SK-N-SH (cell line): ENCODE measurements around the gene MIDN. TPM values are rescaled to one million over a fixed set of nuclear protein-coding genes. Genes with fewer than 3 reads are reported as not detected.

Experiments
- CTCF ChIA-PET: fragments of 300-600, 350-600 bp; formaldehyde crosslinking; extraction: SDS; loops from one replicate; lab custom pipeline; 2021; lab: Yijun Ruan, JAX
- POLR2A ChIA-PET: fragments of 350-600 bp; sonication (Branson Sonifier 250); formaldehyde crosslinking; extraction: SDS; loops from one replicate; lab custom pipeline; 2020; ENCODE audit warnings: antibody characterized with exemption, inconsistent platforms; lab: Yijun Ruan, JAX
- DNase-seq: peaks from one replicate; pipeline ENCODE4 v3.0.0; 2012
- H2AFZ ChIP-seq: fragments of 200-600 bp; sonication (generic); 2 replicates; pipeline ENCODE4 v1.8.1; 2016; ENCODE audit warnings: antibody characterized with exemption, mild to moderate bottlenecking, low read depth
- H3F3A ChIP-seq: fragments of 200-600 bp; sonication (generic); replicated peaks from 2 replicates; pipeline ENCODE3; 2016; ENCODE audit warnings: antibody characterized with exemption, mild to moderate bottlenecking; ENCODE audit not compliant: insufficient read depth
- H3K27ac ChIP-seq, 2 experiments: fragments of 200-500 bp in 1 of 2; fragments of 200-600 bp in 1 of 2; sonication (Bioruptor generic) in 1 of 2; sonication (generic), shearing (Covaris generic) in 1 of 2; 2 replicates each; pipeline versions ENCODE4 v1.5.1 to v1.6.1; 2014 to 2016; ENCODE audit warnings: low read depth in 2 of 2, inconsistent platforms in 1 of 2, low read length in 1 of 2, mild to moderate bottlenecking in 1 of 2, mixed read lengths in 1 of 2
- H3K27me3 ChIP-seq: fragments of 200-600 bp; sonication (generic), shearing (Covaris generic); 2 replicates; pipeline ENCODE4 v1.6.1; 2016; ENCODE audit warnings: mixed run types; ENCODE audit not compliant: insufficient read depth
- H3K36me3 ChIP-seq, 2 experiments: fragments of 200-500 bp in 1 of 2; fragments of 200-600 bp in 1 of 2; sonication (Bioruptor generic) in 1 of 2; sonication (generic) in 1 of 2; replicated peaks in 1 of 2; 2 replicates each; pipeline versions ENCODE3 to v1.5.1; 2014 to 2016; ENCODE audit warnings: low read length in 1 of 2, mild to moderate bottlenecking in 1 of 2; ENCODE audit not compliant: insufficient read depth in 2 of 2, control insufficient read depth in 1 of 2
- H3K4me1 ChIP-seq, 2 experiments: fragments of 200-500 bp in 1 of 2; fragments of 200-600 bp in 1 of 2; sonication (Bioruptor generic) in 1 of 2; sonication (generic), shearing (Covaris generic) in 1 of 2; 2 replicates each; pipeline versions ENCODE4 v1.5.1 to v1.6.1; 2014 to 2016; ENCODE audit warnings: low read depth in 1 of 2, low read length in 1 of 2, mixed run types in 1 of 2; ENCODE audit not compliant: insufficient read depth in 2 of 2, control insufficient read depth in 1 of 2
- H3K4me2 ChIP-seq: fragments of 200-600 bp; sonication (generic), shearing (Covaris generic); 2 replicates; pipeline ENCODE4 v1.6.1; 2017; ENCODE audit warnings: mixed run types
- H3K4me3 ChIP-seq, 2 experiments: fragments of 200-500 bp in 1 of 2; fragments of 200-600 bp in 1 of 2; sonication (Bioruptor generic) in 1 of 2; sonication (generic), shearing (Covaris generic) in 1 of 2; 2 replicates each; pipeline versions ENCODE4 v1.5.1 to v1.8.1; 2014 to 2016; ENCODE audit warnings: low read depth in 2 of 2, inconsistent platforms in 1 of 2, low read length in 1 of 2, mild to moderate bottlenecking in 1 of 2, mixed read lengths in 1 of 2, moderate library complexity in 1 of 2
- H3K79me2 ChIP-seq: fragments of 200-600 bp; sonication (generic); 2 replicates; pipeline ENCODE4 v1.8.1; 2017; ENCODE audit warnings: mild to moderate bottlenecking; ENCODE audit not compliant: insufficient read depth
- H3K9ac ChIP-seq: fragments of 200-600 bp; sonication (generic); 2 replicates; pipeline ENCODE4 v1.6.1; 2017; ENCODE audit warnings: mixed run types
- H3K9me2 ChIP-seq: fragments of 200-600 bp; sonication (generic); 2 replicates; pipeline ENCODE4 v1.6.1; 2017; ENCODE audit warnings: mixed run types
- H3K9me3 ChIP-seq: fragments of 200-600 bp; sonication (generic); 2 replicates; pipeline ENCODE4 v1.6.1; 2017; ENCODE audit warnings: mixed run types, mild to moderate bottlenecking, moderate library complexity
- H4K20me1 ChIP-seq: fragments of 200-600 bp; sonication (generic); 2 replicates; pipeline ENCODE4 v1.6.1; 2017; ENCODE audit warnings: mild to moderate bottlenecking, mixed run types; ENCODE audit not compliant: insufficient read depth
- CHD2 ChIP-seq: fragments of 150-350 bp; IDR thresholded peaks from 2 replicates; pipeline ENCODE4 v1.6.1; 2018; ENCODE audit warnings: low read length; ENCODE audit not compliant: partially characterized antibody
- ELF1 ChIP-seq: IDR thresholded peaks from 2 replicates; pipeline ENCODE4 v1.4.0; 2012
- EZH2phosphoT487 ChIP-seq: fragments of 200-600 bp; sonication (generic); IDR thresholded peaks from 2 replicates; pipeline ENCODE4 v1.6.1; 2017; ENCODE audit warnings: low read depth, mixed run types, mild to moderate bottlenecking, antibody characterized with exemption, moderate library complexity, borderline replicate concordance
- GABPA ChIP-seq: IDR thresholded peaks from 2 replicates; pipeline ENCODE4 v1.4.0; 2012; ENCODE audit warnings: low read depth, mild to moderate bottlenecking
- GATA2 ChIP-seq: sonication (generic); formaldehyde crosslinking; IDR thresholded peaks from 2 replicates; pipeline ENCODE4 v1.5.0; 2020; ENCODE audit warnings: mild to moderate bottlenecking, missing genetic modification reagents
- IRF3 ChIP-seq: fragments of 150-350 bp; IDR thresholded peaks from 2 replicates; pipeline ENCODE4 v1.6.1; 2016; ENCODE audit warnings: mild to moderate bottlenecking, low read depth, low read length
- JUND ChIP-seq: IDR thresholded peaks from 2 replicates; pipeline ENCODE4 v1.4.0; 2012
- MAX ChIP-seq: IDR thresholded peaks from 2 replicates; pipeline ENCODE4 v1.4.0; 2012; ENCODE audit warnings: low read depth
- NFIC ChIP-seq: IDR thresholded peaks from 2 replicates; pipeline ENCODE4 v1.4.0; 2012; ENCODE audit warnings: borderline replicate concordance
- RXRA ChIP-seq: IDR thresholded peaks from 2 replicates; pipeline ENCODE4 v1.4.0; 2012; ENCODE audit warnings: low read depth, mild to moderate bottlenecking, borderline replicate concordance
- SMC3 ChIP-seq: IDR thresholded peaks from 2 replicates; pipeline ENCODE4 v1.6.1; 2012; ENCODE audit warnings: low read depth, low read length, improper control_type of control experiment
- TCF12 ChIP-seq: IDR thresholded peaks from 2 replicates; pipeline ENCODE4 v1.4.0; 2012
- USF2 ChIP-seq: fragments of 150-350 bp; IDR thresholded peaks from 2 replicates; pipeline ENCODE4 v1.6.1; 2017; ENCODE audit warnings: antibody characterized with exemption, low read length, low read depth, borderline replicate concordance
- YY1 ChIP-seq: IDR thresholded peaks from 2 replicates; pipeline ENCODE4 v1.4.0; 2012; ENCODE audit warnings: low read depth, mild to moderate bottlenecking
- ZBTB33 ChIP-seq: IDR thresholded peaks from 2 replicates; pipeline ENCODE4 v1.4.0; 2012; ENCODE audit warnings: low read depth, borderline replicate concordance
- WGBS: methylation state at CpG from one replicate; pipeline ENCODE4 v1.1.6; 2017; ENCODE audit warnings: low lambda C conversion rate; 5-methylcytosine and 5-hydroxymethylcytosine counted together
- polyA plus RNA-seq, 3 experiments: library from polyadenylated mRNA; depleted of rRNA; stranded (reverse); fragments of >200 nt; gene quantifications; 2 replicates each; pipeline ENCODE4 v1.2.3, GENCODE V29; 2012

The MIDN gene
- polyA plus RNA-seq, 1 of the 3 experiments (the other 2 are of a cell fraction): 13.9 TPM

GRCh38 chr19:1300744-1301490 is 52.5 kb downstream of the MIDN start:
- Histone ChIP-seq H3F3A (no peaks in the 10 kb centered on the region), H3K9me3 (no peaks in the 10 kb centered on the region), H3K4me1 (no peaks in the 10 kb centered on the region), H3K27me3 (no peaks in the 10 kb centered on the region)
- 90% methylated on average over 35 of the region's 35 CpGs for WGBS
- no peak for TF ChIP-seq USF2
- TF ChIP-seq YY1: no peak
- TF ChIP-seq SMC3: no peak
- no peak for TF ChIP-seq IRF3
- TF ChIP-seq CHD2: no peak
- no peak for TF ChIP-seq MAX
- no peak for TF ChIP-seq EZH2phosphoT487
- no peak for TF ChIP-seq ELF1
- no peak for TF ChIP-seq TCF12
- no peak for TF ChIP-seq GABPA
- TF ChIP-seq, all 33 proteins: peak for 0
- Histone ChIP-seq H3K4me3 (no peak overlapping the region), H3K9ac (no peak overlapping the region), H3K9me2 (no peaks in the 10 kb centered on the region), H2AFZ (no peak overlapping the region), H3K27ac (no peak overlapping the region), H4K20me1 (no peaks in the 10 kb centered on the region), H3K79me2 (no peaks in the 10 kb centered on the region), H3K4me2 (no peak overlapping the region), H3K36me3 (no peaks in the 10 kb centered on the region)
- ChIA-PET CTCF (interaction anchor here (3.9 kb wide), 1 partner anchor 14 kb away, joined by 27 read pairs; no protein-coding TSS in a partner anchor), POLR2A (no interaction called here)
- DNase-seq: no peak

GRCh38 chr19:1302533-1303239 is 54.3 kb downstream of the MIDN start:
- H2AFZ ChIP-seq: no peak overlapping the region

More at GRCh38 chr19:1302533-1303239, 54.3 kb downstream of the MIDN start:
- ChIA-PET POLR2A (no interaction called here), CTCF (interaction anchor here (1.4 to 3.9 kb wide), 3 partner anchors 12 to 70 kb away, joined by 3 to 27 read pairs (median 4); no protein-coding TSS in a partner anchor)
- Histone ChIP-seq H3K9me3 (no peaks in the 10 kb centered on the region), H3K27me3 (no peaks in the 10 kb centered on the region), H3F3A (no peaks in the 10 kb centered on the region), H3K79me2 (no peaks in the 10 kb centered on the region), H3K9me2 (no peaks in the 10 kb centered on the region), H3K36me3 (no peaks in the 10 kb centered on the region), H3K4me3 (no peak overlapping the region), H4K20me1 (no peaks in the 10 kb centered on the region), H3K9ac (no peak overlapping the region), H3K27ac (no peak overlapping the region), H3K4me1 (no peaks in the 10 kb centered on the region), H3K4me2 (no peak overlapping the region)
- 76% methylated on average over 21 of the region's 36 CpGs for WGBS
- DNase-seq: no peak
- TF ChIP-seq TCF12: no peak
- no peak for TF ChIP-seq CHD2
- no peak for TF ChIP-seq RXRA
- no peak for TF ChIP-seq ZBTB33
- no peak for TF ChIP-seq GATA2 (CRISPR knock-in tag)
- TF ChIP-seq JUND: no peak
- no peak for TF ChIP-seq YY1
- no peak for TF ChIP-seq MAX
- TF ChIP-seq NFIC: no peak
